Measurements from ENCODE around the gene SMIM14. TPM values are rescaled to one million over a fixed set of nuclear protein-coding genes. Genes with fewer than 3 reads are reported as not detected.
"Not testable (repeated sequence)": the region's sequence is repeated elsewhere in the genome, so short reads cannot be mapped to it uniquely, and the experiment has no call there.

The SMIM14 gene
- total RNA-seq, 2 donors from 2014 or later: 4.4 to 8.6 TPM

GRCh38 chr4:39563346-39563847 lies 75.3 kb downstream of the SMIM14 start:
- Mint-ChIP-seq H3K27ac (no peak overlapping the region), H3K4me3 (no peak overlapping the region)
- ATAC-seq (replicated peaks in 1 of 2): no peak

GRCh38 chr4:39562792-39563191 lies 75.9 kb downstream of the SMIM14 start:
- ATAC-seq (replicated peaks in 1 of 2) (peak in 1 of 2 donors; percentile 58), DNase-seq (no peak)
- Mint-ChIP-seq H3K4me1 (ENCODE audit: low read depth) (peaks cover 4% of the 10 kb centered on the region), H3K36me3 (ENCODE audit: insufficient read depth in 2 of 2) (peaks cover 4 to 8% of the 10 kb centered on the region in 2 donors), H3K9me3 (peaks cover 6% of the 10 kb centered on the region in 2 donors), H3K4me3 (no peak overlapping the region), H3K27me3 (ENCODE audit: low read depth) (no peaks in the 10 kb centered on the region), H3K27ac (no peak overlapping the region)

More at GRCh38 chr4:39563346-39563847, 75.3 kb downstream of the SMIM14 start:
- Mint-ChIP-seq H3K36me3 (ENCODE audit: insufficient read depth in 2 of 2) (peaks cover 4 to 8% of the 10 kb centered on the region in 2 donors), H3K4me1 (ENCODE audit: low read depth) (peaks cover 4% of the 10 kb centered on the region), H3K27me3 (ENCODE audit: low read depth) (no peaks in the 10 kb centered on the region), H3K9me3 (peaks cover 6% of the 10 kb centered on the region in 2 donors)
- DNase-seq: no peak

GRCh38 chr4:39559626-39560025 lies 79.0 kb downstream of the SMIM14 start:
- DNase-seq (no peak), ATAC-seq (replicated peaks in 1 of 2) (no peak)
- Mint-ChIP-seq H3K27me3 (ENCODE audit: low read depth) (no peaks in the 10 kb centered on the region), H3K4me3 (no peak overlapping the region), H3K9me3 (no peaks in the 10 kb centered on the region), H3K27ac (no peak overlapping the region), H3K4me1 (ENCODE audit: low read depth) (peaks cover 4% of the 10 kb centered on the region), H3K36me3 (ENCODE audit: insufficient read depth in 2 of 2) (peaks cover under 1 to 2% of the 10 kb centered on the region in 2 donors)

GRCh38 chr4:39555472-39555871 lies 83.2 kb downstream of the SMIM14 start:
- Mint-ChIP-seq H3K9me3 (no peaks in the 10 kb centered on the region), H3K4me3 (no peak overlapping the region)
- DNase-seq: no peak

GRCh38 chr4:39548425-39549067 lies 90.1 kb downstream of the SMIM14 start:
- H3K4me3 Mint-ChIP-seq: no peak overlapping the region
- H3K27me3 Mint-ChIP-seq (ENCODE audit: low read depth): no peaks in the 10 kb centered on the region
- ATAC-seq (replicated peaks in 1 of 2) (no peak), DNase-seq (no peak)
- no peaks in the 10 kb centered on the region for H3K36me3 Mint-ChIP-seq (ENCODE audit: insufficient read depth in 2 of 2)
- H3K4me1 Mint-ChIP-seq (ENCODE audit: low read depth): no peaks in the 10 kb centered on the region
- no peak overlapping the region for H3K27ac Mint-ChIP-seq
- no peaks in the 10 kb centered on the region for H3K9me3 Mint-ChIP-seq

More at GRCh38 chr4:39555472-39555871, 83.2 kb downstream of the SMIM14 start:
- no peak overlapping the region for H3K27ac Mint-ChIP-seq
- ATAC-seq (replicated peaks in 1 of 2): no peak
- H3K27me3 Mint-ChIP-seq (ENCODE audit: low read depth): no peaks in the 10 kb centered on the region
- H3K36me3 Mint-ChIP-seq (ENCODE audit: insufficient read depth in 2 of 2): no peaks in the 10 kb centered on the region
- H3K4me1 Mint-ChIP-seq (ENCODE audit: low read depth): no peaks in the 10 kb centered on the region

- H3K27ac Mint-ChIP-seq: no peak overlapping the region
- ATAC-seq (replicated peaks in 1 of 2) (no peak), DNase-seq (no peak)
- H3K36me3 Mint-ChIP-seq (ENCODE audit: insufficient read depth in 2 of 2): no peaks in the 10 kb centered on the region
- H3K9me3 Mint-ChIP-seq: no peaks in the 10 kb centered on the region
- no peaks in the 10 kb centered on the region for H3K4me1 Mint-ChIP-seq (ENCODE audit: low read depth)
- no peaks in the 10 kb centered on the region for H3K27me3 Mint-ChIP-seq (ENCODE audit: low read depth)
- no peak overlapping the region for H3K4me3 Mint-ChIP-seq
These were observed 93.9 kb downstream of the SMIM14 start for GRCh38 chr4:39544580-39545315.

GRCh38 chr4:39544080-39544479 lies 94.6 kb downstream of the SMIM14 start:
- H3K36me3 Mint-ChIP-seq (ENCODE audit: insufficient read depth in 2 of 2); H3K9me3 Mint-ChIP-seq; ATAC-seq (replicated peaks in 1 of 2); H3K4me1 Mint-ChIP-seq (ENCODE audit: low read depth); H3K27ac Mint-ChIP-seq; DNase-seq; H3K27me3 Mint-ChIP-seq (ENCODE audit: low read depth); H3K4me3 Mint-ChIP-seq: not testable (repeated sequence)

- Mint-ChIP-seq H3K4me3 (no peak overlapping the region), H3K9me3 (no peaks in the 10 kb centered on the region), H3K36me3 (ENCODE audit: insufficient read depth in 2 of 2) (no peaks in the 10 kb centered on the region), H3K27me3 (ENCODE audit: low read depth) (no peaks in the 10 kb centered on the region), H3K27ac (no peak overlapping the region), H3K4me1 (ENCODE audit: low read depth) (no peaks in the 10 kb centered on the region)
- no peak for ATAC-seq (replicated peaks in 1 of 2)
- no peak for DNase-seq
These were observed 95.6 kb downstream of the SMIM14 start for GRCh38 chr4:39543034-39543433.

- ATAC-seq (replicated peaks in 1 of 2): no peak
- no peaks in the 10 kb centered on the region for H3K4me1 Mint-ChIP-seq (ENCODE audit: low read depth)
- DNase-seq: no peak
- H3K4me3 Mint-ChIP-seq: no peak overlapping the region
- no peak overlapping the region for H3K27ac Mint-ChIP-seq
- no peaks in the 10 kb centered on the region for H3K9me3 Mint-ChIP-seq
- no peaks in the 10 kb centered on the region for H3K36me3 Mint-ChIP-seq (ENCODE audit: insufficient read depth in 2 of 2)
- H3K27me3 Mint-ChIP-seq (ENCODE audit: low read depth): no peaks in the 10 kb centered on the region
These were observed 96.1 kb downstream of the SMIM14 start for GRCh38 chr4:39542611-39543012.

GRCh38 chr4:39541987-39542610 lies 96.6 kb downstream of the SMIM14 start:
- ATAC-seq (replicated peaks in 1 of 2) (no peak), DNase-seq (no peak)
- no peaks in the 10 kb centered on the region for H3K27me3 Mint-ChIP-seq (ENCODE audit: low read depth)
- no peaks in the 10 kb centered on the region for H3K36me3 Mint-ChIP-seq (ENCODE audit: insufficient read depth in 2 of 2)
- no peaks in the 10 kb centered on the region for H3K4me1 Mint-ChIP-seq (ENCODE audit: low read depth)
- H3K9me3 Mint-ChIP-seq: no peaks in the 10 kb centered on the region
- H3K27ac Mint-ChIP-seq: no peak overlapping the region
- H3K4me3 Mint-ChIP-seq: no peak overlapping the region

- Mint-ChIP-seq H3K9me3 (no peaks in the 10 kb centered on the region), H3K4me1 (ENCODE audit: low read depth) (no peaks in the 10 kb centered on the region), H3K27ac (no peak overlapping the region), H3K36me3 (ENCODE audit: insufficient read depth in 2 of 2) (no peaks in the 10 kb centered on the region), H3K27me3 (ENCODE audit: low read depth) (no peaks in the 10 kb centered on the region), H3K4me3 (no peak overlapping the region)
- DNase-seq (no peak), ATAC-seq (replicated peaks in 1 of 2) (no peak)
These were observed 99.5 kb downstream of the SMIM14 start for GRCh38 chr4:39539089-39539611.

GRCh38 chr4:39533541-39533940 lies 105.1 kb downstream of the SMIM14 start:
- no peak for ATAC-seq (replicated peaks in 1 of 2)
- Mint-ChIP-seq H3K4me3 (no peak overlapping the region), H3K36me3 (ENCODE audit: insufficient read depth in 2 of 2) (peaks cover 16 to 25% of the 10 kb centered on the region in 2 donors), H3K4me1 (ENCODE audit: low read depth) (peaks cover under 1% of the 10 kb centered on the region), H3K9me3 (peaks cover 13 to 22% of the 10 kb centered on the region in 2 donors), H3K27me3 (ENCODE audit: low read depth) (no peaks in the 10 kb centered on the region), H3K27ac (no peak overlapping the region)
- DNase-seq: no peak

- Mint-ChIP-seq H3K9me3 (peaks cover 13 to 22% of the 10 kb centered on the region in 2 donors), H3K36me3 (ENCODE audit: insufficient read depth in 2 of 2) (peaks cover 18 to 25% of the 10 kb centered on the region in 2 donors)
- H3K27ac Mint-ChIP-seq; ATAC-seq (replicated peaks in 1 of 2); H3K27me3 Mint-ChIP-seq (ENCODE audit: low read depth); DNase-seq; H3K4me3 Mint-ChIP-seq; H3K4me1 Mint-ChIP-seq (ENCODE audit: low read depth): not testable (repeated sequence)
These were observed 106.4 kb downstream of the SMIM14 start for GRCh38 chr4:39532237-39532636.
